Left lung (tissue), 10 donors: ENCODE measurements around the gene NDUFA7. TPM values are rescaled to one million over a fixed set of nuclear protein-coding genes. Genes with fewer than 3 reads are reported as not detected.
"Not testable (repeated sequence)": the region's sequence is repeated elsewhere in the genome, so short reads cannot be mapped to it uniquely, and the experiment has no call there.

Experiments used
- ATAC-seq: fragments of 200-7000 bp; cut with Tn5 transposase; one replicate; pipeline ENCODE4 v1.9.1; 2020; ENCODE audit warnings: moderate library complexity
- DNase-seq, 4 donors: peaks; one replicate each; pipeline ENCODE4 v3.0.0-alpha.2; 2013 to 2020
- H3K27ac ChIP-seq, 2 donors: fragments of 200-600 bp; sonication (generic) in 1 of 2; one replicate each; pipeline versions ENCODE4 v1.5.0 to v1.8.0; 2020 to 2021
- H3K27me3 ChIP-seq, 2 donors: fragments of 200-600 bp; sonication (generic) in 1 of 2; one replicate each; pipeline versions ENCODE4 v1.5.0 to v1.8.0; 2020 to 2021
- H3K36me3 ChIP-seq, 2 donors: fragments of 200-600 bp; sonication (generic) in 1 of 2; one replicate each; pipeline versions ENCODE4 v1.5.0 to v1.8.0; 2020 to 2021
- H3K4me1 ChIP-seq, 2 donors: fragments of 200-600 bp; one replicate each; pipeline ENCODE4 v1.8.0; 2021
- H3K4me3 ChIP-seq, 2 donors: fragments of 200-600 bp; sonication (generic) in 1 of 2; one replicate each; pipeline versions ENCODE4 v1.5.0 to v1.8.0; 2020 to 2021; ENCODE audit warnings: mild to moderate bottlenecking in 1 of 2
- H3K9me3 ChIP-seq, 2 donors: fragments of 200-600 bp; sonication (generic) in 1 of 2; one replicate each; pipeline versions ENCODE4 v1.5.0 to v1.8.0; 2020 to 2021
- CTCF ChIP-seq, 2 donors: fragments of 200-600 bp; sonication (generic) in 1 of 2; IDR thresholded peaks; one replicate each; pipeline versions ENCODE4 v1.5.0 to v1.8.0; 2021; ENCODE audit warnings: antibody characterized with exemption in 2 of 2
- intact Hi-C, 2 donors: fragments of 100-400 bp; cut with DNase I; formaldehyde crosslinking; loops; one replicate each; pipeline versions ENCODE4 v1.11.2 to v1.14.2; 2022
- polyA plus RNA-seq, 6 donors: library from polyadenylated mRNA; unstranded; fragments of 120-200 nt; gene quantifications; one replicate each; pipeline ENCODE4 v1.2.1, GENCODE V29; 2013; ENCODE audit not compliant: insufficient read length in 6 of 6
- total RNA-seq, 2 donors: library from RNA; stranded (reverse); fragmentation: NEBNext Ultra II Directional; extraction: Animal tissue kit (Norgen Biotek cat#: 25700); gene quantifications; one replicate each; pipeline ENCODE4 v1.2.1, GENCODE V29; 2021
- donor health status: DM: no; HTN: yes; CAD: no.
- donor health status: DM: no; HTN: no; CAD: no.

The NDUFA7 gene
- total and polyA plus RNA-seq, 8 donors = 32.0 to 51.6 (median 38.7) TPM

GRCh38 chr19:8360196-8360595, 39.0 kb upstream of the NDUFA7 start:
- ATAC-seq = no peak
- intact Hi-C loops = no loop called here
- H3K9me3 ChIP-seq = no peaks in the 10 kb centered on the region

GRCh38 chr19:8358948-8359347, 37.8 kb upstream of the NDUFA7 start:
- intact Hi-C loops = loop anchor here in 1 of 2 donors (5.0 kb wide), 1 partner anchor 143 kb away; the partner anchor contains the start of gene PRAM1
- Histone ChIP-seq H3K4me1 (peaks cover 22 to 67% of the 10 kb centered on the region in 2 donors), H3K27me3 (peaks cover 0 to 21% of the 10 kb centered on the region in 2 donors), H3K27ac (no peak overlapping the region), H3K36me3 (no peaks in the 10 kb centered on the region), H3K4me3 (no peak overlapping the region), H3K9me3 (no peaks in the 10 kb centered on the region)
- ATAC-seq (no peak), DNase-seq (peak in 1 of 4 donors; percentile 2)
- no peak for TF ChIP-seq CTCF (IDR thresholded peaks at IDR 0.05)

More at GRCh38 chr19:8360196-8360595, 39.0 kb upstream of the NDUFA7 start:
- no peak for TF ChIP-seq CTCF (IDR thresholded peaks at IDR 0.05)
- Histone ChIP-seq H3K27me3 (peaks cover 0 to 34% of the 10 kb centered on the region in 2 donors), H3K4me1 (peaks cover 26 to 66% of the 10 kb centered on the region in 2 donors), H3K4me3 (no peak overlapping the region), H3K36me3 (no peaks in the 10 kb centered on the region), H3K27ac (no peak overlapping the region)
- DNase-seq = peak in 1 of 4 donors; percentile 5

- no peak for TF ChIP-seq CTCF (IDR thresholded peaks at IDR 0.05)
- H3K4me1 ChIP-seq = peaks cover 11 to 65% of the 10 kb centered on the region in 2 donors
- no peaks in the 10 kb centered on the region for H3K36me3 ChIP-seq
- peaks cover 0 to 14% of the 10 kb centered on the region in 2 donors for H3K27me3 ChIP-seq
- ATAC-seq (no peak), DNase-seq (peak in 1 of 4 donors; percentile 13)
- intact Hi-C loops = loop anchor here in 1 of 2 donors (5.0 kb wide), 1 partner anchor 145 kb away; the partner anchor contains the start of gene PRAM1
- H3K4me3 ChIP-seq = no peak overlapping the region
- no peak overlapping the region for H3K27ac ChIP-seq
- H3K9me3 ChIP-seq = no peaks in the 10 kb centered on the region
Observed at GRCh38 chr19:8357007-8357521, 35.9 kb upstream of the NDUFA7 start.

- no peak for TF ChIP-seq CTCF (IDR thresholded peaks at IDR 0.05)
- H3K36me3 ChIP-seq = no peaks in the 10 kb centered on the region
- intact Hi-C loops = loop anchor here in 1 of 2 donors (5.0 kb wide), 1 partner anchor 146 kb away; the partner anchor contains the start of gene PRAM1
- peaks cover 6 to 52% of the 10 kb centered on the region in 2 donors for H3K4me1 ChIP-seq
- no peak overlapping the region for H3K4me3 ChIP-seq
- H3K27ac ChIP-seq = peak overlapping the region in 1 of 2 donors; percentile 26
- ATAC-seq = peak; percentile 82
- H3K9me3 ChIP-seq = no peaks in the 10 kb centered on the region
- H3K27me3 ChIP-seq = peaks cover 0 to 10% of the 10 kb centered on the region in 2 donors
- DNase-seq = peak in 1 of 4 donors; percentile 70
Observed at GRCh38 chr19:8355631-8356402, 34.6 kb upstream of the NDUFA7 start.

- intact Hi-C loops = loop anchor here in 1 of 2 donors (5.0 kb wide), 1 partner anchor 49 kb away; no protein-coding TSS in a partner anchor
Observed at GRCh38 chr19:8352845-8353244, 31.7 kb upstream of the NDUFA7 start.

More at GRCh38 chr19:8352845-8353244, 31.7 kb upstream of the NDUFA7 start:
- not testable (repeated sequence) for H3K9me3 ChIP-seq, ATAC-seq, H3K27ac ChIP-seq, DNase-seq, H3K36me3 ChIP-seq, H3K4me3 ChIP-seq
- peaks cover 6 to 52% of the 10 kb centered on the region in 2 donors for H3K4me1 ChIP-seq
- peaks cover 0 to 10% of the 10 kb centered on the region in 2 donors for H3K27me3 ChIP-seq
